22Rv1 (cell line): Measurements from ENCODE around the gene GTF2F1.
"Not testable (repeated sequence)": the region's sequence is repeated elsewhere in the genome, so short reads cannot be mapped to it uniquely, and the experiment has no call there.

Source experiments
- CTCF ChIP-seq: fragments of 450-650 bp; IDR thresholded peaks from 2 replicates; pipeline ENCODE4 v1.5.1; 2017; ENCODE audit warnings: mild to moderate bottlenecking
- ZFX ChIP-seq: fragments of 450-650 bp; IDR thresholded peaks from 2 replicates; pipeline ENCODE4 v1.6.1; 2017; ENCODE audit warnings: antibody characterized with exemption, borderline replicate concordance

GRCh38 chr19:6400062-6400944 lies 7.3 kb upstream of the GTF2F1 start:
- TF ChIP-seq CTCF, ZFX: not testable (repeated sequence)
